ENCODE results near the gene TNNT1.
"Not testable (repeated sequence)": the region's sequence is repeated elsewhere in the genome, so short reads cannot be mapped to it uniquely, and the experiment has no call there.

Gene TNNT1

GRCh38 chr19:55136399-55137102 is 12.5 kb downstream of the TNNT1 start:
- no peak for DNase-seq

- no peak for DNase-seq
These were observed 14.3 kb downstream of the TNNT1 start for GRCh38 chr19:55134736-55135135.

- no peak for DNase-seq
These were observed 15.2 kb downstream of the TNNT1 start for GRCh38 chr19:55133639-55134444.

GRCh38 chr19:55132453-55133129 is 16.4 kb downstream of the TNNT1 start:
- DNase-seq = peak in 1 of 2 donors; percentile 22

- no peak for DNase-seq
These were observed 17.6 kb downstream of the TNNT1 start for GRCh38 chr19:55131421-55131820.

GRCh38 chr19:55119053-55119452 is 30.0 kb downstream of the TNNT1 start:
- peak; percentile 64 to 66 for DNase-seq

GRCh38 chr19:55118401-55118991 is 30.5 kb downstream of the TNNT1 start:
- peak; percentile 49 to 58 for DNase-seq

- DNase-seq = peak; percentile 98 to 99
These were observed 31.2 kb downstream of the TNNT1 start for GRCh38 chr19:55117663-55118391.

- DNase-seq = no peak
These were observed 31.9 kb downstream of the TNNT1 start, which contains the start of gene PPP1R12C for GRCh38 chr19:55116859-55117662. PPP1R12C (minus strand) TSS chr19:55117637; CDS start chr19:55117543, 94 bp downstream.

GRCh38 chr19:55116232-55116858 is 32.7 kb downstream of the TNNT1 start:
- DNase-seq = peak; percentile 54 to 70

GRCh38 chr19:55115446-55116065 is 33.5 kb downstream of the TNNT1 start:
- no peak for DNase-seq

GRCh38 chr19:55114566-55115145 is 34.4 kb downstream of the TNNT1 start:
- DNase-seq = no peak

- no peak for DNase-seq
These were observed 35.4 kb downstream of the TNNT1 start for GRCh38 chr19:55113570-55114039.

GRCh38 chr19:55112777-55113569 is 36.0 kb downstream of the TNNT1 start:
- no peak for DNase-seq

GRCh38 chr19:55112246-55112776 is 36.7 kb downstream of the TNNT1 start:
- no peak for DNase-seq

- no peak for DNase-seq
These were observed 37.7 kb downstream of the TNNT1 start for GRCh38 chr19:55111238-55111831.

- no peak for DNase-seq
These were observed 39.3 kb downstream of the TNNT1 start for GRCh38 chr19:55109527-55110291.

GRCh38 chr19:55107252-55107651 is 41.8 kb downstream of the TNNT1 start:
- DNase-seq = not testable (repeated sequence)

All from inflammatory macrophage treated with lipopolysaccharide for 1 hour (primary cell).